ENCODE data around the gene BGN. TPM values are rescaled to one million over a fixed set of nuclear protein-coding genes. Genes with fewer than 3 reads are reported as not detected.

Gene BGN
- total RNA-seq, 3 donors from 2014 or later: 0.13 to 0.30 (median 0.16) TPM

DNA sequence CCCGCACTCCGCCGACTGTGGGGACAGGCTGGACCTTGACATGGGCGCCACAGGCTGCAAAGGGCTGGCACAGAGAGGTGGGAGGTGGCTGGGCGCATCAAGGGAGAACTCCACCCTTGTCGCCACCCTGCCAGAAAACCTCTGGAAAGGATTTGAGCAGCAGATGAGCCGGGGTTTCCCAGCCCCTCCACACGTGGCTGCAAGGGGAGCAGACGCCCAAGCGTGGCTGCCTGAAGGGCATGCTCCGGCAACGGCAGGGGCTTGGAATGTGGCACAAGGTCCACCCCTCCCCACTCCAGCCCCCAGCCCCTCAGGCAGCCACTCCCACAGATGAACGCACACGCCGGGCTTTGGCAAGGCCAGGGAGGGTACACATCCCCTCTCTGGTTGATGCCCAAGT is 4.6 kb downstream of the BGN start:
- H3K27me3 Mint-ChIP-seq (ENCODE audit: low read depth): peaks cover 2% of the 10 kb centered on the region
- peaks cover 2% of the 10 kb centered on the region for H3K4me1 Mint-ChIP-seq (ENCODE audit: low read depth)
- no peak overlapping the region for H3K4me3 Mint-ChIP-seq
- ATAC-seq: no peak
- DNase-seq: no peak
- H3K9me3 Mint-ChIP-seq: no peaks in the 10 kb centered on the region
- no peaks in the 10 kb centered on the region for H3K36me3 Mint-ChIP-seq (ENCODE audit: insufficient read depth)

- Mint-ChIP-seq H3K4me1 (ENCODE audit: low read depth) (peaks cover 2% of the 10 kb centered on the region), H3K4me3 (no peak overlapping the region), H3K36me3 (ENCODE audit: insufficient read depth) (no peaks in the 10 kb centered on the region), H3K27me3 (ENCODE audit: low read depth) (peaks cover 2% of the 10 kb centered on the region), H3K9me3 (no peaks in the 10 kb centered on the region)
- no peak for ATAC-seq
- no peak for DNase-seq
Observed at GRCh38 chrX:153499876-153500275, 5.1 kb downstream of the BGN start.

GRCh38 chrX:153500676-153501280 is 6.0 kb downstream of the BGN start:
- Mint-ChIP-seq H3K27me3 (ENCODE audit: low read depth) (no peaks in the 10 kb centered on the region), H3K4me1 (ENCODE audit: low read depth) (no peaks in the 10 kb centered on the region), H3K36me3 (ENCODE audit: insufficient read depth) (no peaks in the 10 kb centered on the region), H3K9me3 (no peaks in the 10 kb centered on the region), H3K4me3 (no peak overlapping the region)
- ATAC-seq (no peak), DNase-seq (no peak)

DNA sequence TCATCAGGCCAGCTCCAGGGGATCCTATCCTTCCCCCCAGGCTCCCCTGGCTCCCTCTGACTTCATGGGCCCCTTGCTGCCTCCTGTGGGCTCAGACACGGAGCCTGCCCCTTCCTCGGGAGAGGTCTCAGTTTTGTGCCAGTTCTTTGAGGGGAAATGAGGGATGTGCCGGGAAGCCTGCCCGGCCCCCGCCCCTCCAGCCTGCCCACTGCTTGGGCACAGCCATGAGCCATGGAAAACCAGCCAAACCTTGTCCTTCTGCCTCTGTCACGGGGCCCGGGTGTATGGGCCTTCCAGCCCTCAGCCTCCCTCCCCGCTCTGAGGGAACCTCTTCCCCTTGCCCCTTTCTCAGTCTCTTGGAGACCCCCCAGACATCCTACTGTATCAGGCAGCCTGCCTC is 6.8 kb downstream of the BGN start:
- Mint-ChIP-seq H3K27me3 (ENCODE audit: low read depth) (no peaks in the 10 kb centered on the region), H3K4me1 (ENCODE audit: low read depth) (no peaks in the 10 kb centered on the region), H3K4me3 (no peak overlapping the region), H3K9me3 (no peaks in the 10 kb centered on the region), H3K36me3 (ENCODE audit: insufficient read depth) (no peaks in the 10 kb centered on the region)
- ATAC-seq (no peak), DNase-seq (no peak)

DNA sequence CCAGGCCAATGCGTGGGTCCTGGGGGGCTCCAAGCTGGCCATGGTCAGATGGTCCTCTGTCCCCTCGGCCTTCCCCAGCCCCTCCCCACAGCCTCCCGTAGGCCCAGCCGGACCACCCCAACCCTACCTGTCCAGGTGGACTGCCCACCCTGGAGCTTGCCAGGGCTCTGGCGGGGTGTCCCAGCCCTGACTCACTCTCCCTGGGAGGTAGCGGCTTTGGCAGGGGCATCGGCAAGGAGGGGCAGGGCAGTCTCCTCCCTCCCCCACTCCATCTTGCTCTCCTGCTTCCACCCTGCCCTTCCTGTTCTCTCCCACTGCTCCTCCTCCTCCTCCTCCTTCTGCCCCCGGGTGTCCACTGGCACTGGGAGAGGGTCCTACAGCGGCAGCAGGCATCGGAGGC is 7.4 kb downstream of the BGN start:
- no peak for DNase-seq

GRCh38 chrX:153502796-153503195 is 8.0 kb downstream of the BGN start:
- ATAC-seq (no peak), DNase-seq (no peak)
- no peaks in the 10 kb centered on the region for H3K9me3 Mint-ChIP-seq
- H3K4me1 Mint-ChIP-seq (ENCODE audit: low read depth): no peaks in the 10 kb centered on the region
- no peak overlapping the region for H3K4me3 Mint-ChIP-seq
- H3K27me3 Mint-ChIP-seq (ENCODE audit: low read depth): no peaks in the 10 kb centered on the region
- no peaks in the 10 kb centered on the region for H3K36me3 Mint-ChIP-seq (ENCODE audit: insufficient read depth)

More for the DNA sequence above, 7.4 kb downstream of the BGN start:
- Mint-ChIP-seq H3K4me1 (ENCODE audit: low read depth) (no peaks in the 10 kb centered on the region), H3K36me3 (ENCODE audit: insufficient read depth) (no peaks in the 10 kb centered on the region), H3K27me3 (ENCODE audit: low read depth) (no peaks in the 10 kb centered on the region), H3K9me3 (no peaks in the 10 kb centered on the region), H3K4me3 (no peak overlapping the region)
- no peak for ATAC-seq

GRCh38 chrX:153504445-153505016 is 9.8 kb downstream of the BGN start:
- H3K27me3 Mint-ChIP-seq (ENCODE audit: low read depth): no peaks in the 10 kb centered on the region
- DNase-seq (no peak), ATAC-seq (no peak)
- H3K4me1 Mint-ChIP-seq (ENCODE audit: low read depth): no peaks in the 10 kb centered on the region
- no peaks in the 10 kb centered on the region for H3K9me3 Mint-ChIP-seq
- H3K36me3 Mint-ChIP-seq (ENCODE audit: insufficient read depth): no peaks in the 10 kb centered on the region
- H3K4me3 Mint-ChIP-seq: no peak overlapping the region

DNA sequence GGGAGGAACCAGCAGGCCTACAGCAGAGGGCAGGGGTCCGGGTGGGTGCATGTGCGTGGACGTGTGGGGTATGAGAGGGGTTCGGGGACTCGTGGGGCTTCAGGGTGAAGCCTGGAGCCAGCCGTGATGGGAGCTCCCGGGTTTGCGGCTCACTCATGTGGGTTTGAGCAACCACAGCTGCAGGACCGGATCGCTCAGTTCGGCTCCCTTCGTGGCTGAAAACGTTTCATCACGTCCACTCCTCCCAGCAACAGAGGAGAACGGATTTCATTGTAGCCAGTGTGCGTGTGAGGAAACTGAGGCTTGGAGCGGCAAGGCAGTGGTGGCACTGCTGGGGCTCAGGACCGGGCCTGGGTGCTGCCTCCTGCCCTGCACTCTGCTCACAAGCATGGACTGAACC is 10.6 kb downstream of the BGN start:
- H3K36me3 Mint-ChIP-seq (ENCODE audit: insufficient read depth): no peaks in the 10 kb centered on the region
- H3K4me1 Mint-ChIP-seq (ENCODE audit: low read depth): no peaks in the 10 kb centered on the region
- no peak overlapping the region for H3K4me3 Mint-ChIP-seq
- ATAC-seq (no peak), DNase-seq (no peak)
- no peaks in the 10 kb centered on the region for H3K27me3 Mint-ChIP-seq (ENCODE audit: low read depth)
- no peaks in the 10 kb centered on the region for H3K9me3 Mint-ChIP-seq

DNA sequence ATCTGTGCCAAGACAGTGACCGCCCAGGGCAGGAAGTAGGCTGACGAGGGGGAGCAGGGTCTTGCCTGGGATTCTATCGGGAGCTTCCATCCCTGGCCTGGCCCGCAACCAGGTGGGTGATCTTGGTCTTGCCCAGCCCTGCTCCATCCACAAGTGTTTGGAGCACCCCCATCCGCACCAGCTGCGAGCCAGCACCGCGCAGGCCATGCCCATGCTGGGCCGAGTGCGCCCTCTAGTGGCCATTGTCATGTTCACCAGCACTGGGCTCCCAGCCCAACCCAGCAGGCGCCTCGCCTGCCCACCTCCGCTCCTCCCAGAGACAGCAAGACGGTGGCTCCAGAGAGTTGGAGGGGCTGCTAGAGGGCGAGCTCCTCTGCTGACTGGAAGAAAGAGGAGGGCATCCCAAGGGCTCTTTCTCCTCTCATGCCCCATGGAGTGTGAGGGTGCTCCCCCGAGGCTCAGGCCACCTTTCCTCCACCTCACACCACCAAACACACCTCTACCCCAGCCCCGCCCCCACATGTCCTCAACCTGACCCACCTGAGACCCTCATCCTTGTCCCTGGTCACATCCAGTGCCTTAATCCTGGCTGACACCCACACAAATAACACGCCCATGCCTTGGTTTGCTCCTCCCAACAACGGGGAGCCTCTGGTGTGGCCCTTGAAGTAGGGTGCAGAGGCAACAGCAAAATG is 12.9 kb downstream of the BGN start:
- H3K4me3 Mint-ChIP-seq: no peak overlapping the region
- ATAC-seq (peak; percentile 99 to 100), DNase-seq (peak; percentile 86)
- no peaks in the 10 kb centered on the region for H3K27me3 Mint-ChIP-seq (ENCODE audit: low read depth)
- H3K36me3 Mint-ChIP-seq (ENCODE audit: insufficient read depth): no peaks in the 10 kb centered on the region
- H3K9me3 Mint-ChIP-seq: no peaks in the 10 kb centered on the region
- no peaks in the 10 kb centered on the region for H3K4me1 Mint-ChIP-seq (ENCODE audit: low read depth)

GRCh38 chrX:153509592-153509991 is 14.8 kb downstream of the BGN start:
- H3K36me3 Mint-ChIP-seq (ENCODE audit: insufficient read depth): no peaks in the 10 kb centered on the region
- H3K4me1 Mint-ChIP-seq (ENCODE audit: low read depth): no peaks in the 10 kb centered on the region
- DNase-seq (no peak), ATAC-seq (no peak)
- no peaks in the 10 kb centered on the region for H3K27me3 Mint-ChIP-seq (ENCODE audit: low read depth)
- no peak overlapping the region for H3K4me3 Mint-ChIP-seq
- no peaks in the 10 kb centered on the region for H3K9me3 Mint-ChIP-seq

- Mint-ChIP-seq H3K36me3 (ENCODE audit: insufficient read depth) (no peaks in the 10 kb centered on the region), H3K4me1 (ENCODE audit: low read depth) (no peaks in the 10 kb centered on the region), H3K4me3 (no peak overlapping the region), H3K9me3 (no peaks in the 10 kb centered on the region), H3K27me3 (ENCODE audit: low read depth) (no peaks in the 10 kb centered on the region)
- no peak for DNase-seq
- no peak for ATAC-seq
Observed at GRCh38 chrX:153510383-153510782, 15.6 kb downstream of the BGN start.

- H3K9me3 Mint-ChIP-seq: no peaks in the 10 kb centered on the region
- peaks cover 7% of the 10 kb centered on the region for H3K27me3 Mint-ChIP-seq (ENCODE audit: low read depth)
- H3K4me3 Mint-ChIP-seq: no peak overlapping the region
- no peaks in the 10 kb centered on the region for H3K36me3 Mint-ChIP-seq (ENCODE audit: insufficient read depth)
- H3K4me1 Mint-ChIP-seq (ENCODE audit: low read depth): peaks cover 5% of the 10 kb centered on the region
- ATAC-seq: no peak
- DNase-seq: no peak
Observed at GRCh38 chrX:153511784-153512500, 17.2 kb downstream of the BGN start.

- Mint-ChIP-seq H3K4me3 (no peak overlapping the region), H3K27me3 (ENCODE audit: low read depth) (peaks cover 9% of the 10 kb centered on the region), H3K4me1 (ENCODE audit: low read depth) (peaks cover 5% of the 10 kb centered on the region), H3K36me3 (ENCODE audit: insufficient read depth) (no peaks in the 10 kb centered on the region), H3K9me3 (no peaks in the 10 kb centered on the region)
- ATAC-seq: no peak
- DNase-seq: no peak
Observed at GRCh38 chrX:153512501-153512893, 17.7 kb downstream of the BGN start.

DNA sequence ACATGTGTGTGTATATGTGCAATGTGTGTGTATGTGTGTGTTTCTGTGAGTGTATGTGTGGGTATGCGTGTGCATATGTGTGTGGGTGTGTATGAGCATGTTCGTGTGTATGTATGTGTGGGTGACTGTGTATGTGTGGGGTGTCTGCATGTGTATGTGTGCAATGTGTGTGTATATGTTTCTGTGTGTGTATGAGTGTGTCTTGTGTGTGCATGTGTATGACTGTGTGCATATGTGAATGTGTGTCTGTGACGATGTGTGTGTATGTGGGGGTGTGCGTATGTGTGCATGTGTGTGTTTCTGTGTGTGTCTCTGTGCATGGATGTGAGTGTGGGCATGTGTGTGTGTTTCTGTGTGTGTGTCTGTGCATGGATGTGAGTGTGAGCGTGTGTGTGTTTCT is 18.5 kb downstream of the BGN start:
- no peaks in the 10 kb centered on the region for H3K36me3 Mint-ChIP-seq (ENCODE audit: insufficient read depth)
- H3K4me1 Mint-ChIP-seq (ENCODE audit: low read depth): peaks cover 5% of the 10 kb centered on the region
- no peak for DNase-seq
- H3K27me3 Mint-ChIP-seq (ENCODE audit: low read depth): peaks cover 11% of the 10 kb centered on the region
- ATAC-seq: no peak
- H3K4me3 Mint-ChIP-seq: no peak overlapping the region
- H3K9me3 Mint-ChIP-seq: no peaks in the 10 kb centered on the region

GRCh38 chrX:153514259-153514658 is 19.5 kb downstream of the BGN start:
- H3K36me3 Mint-ChIP-seq (ENCODE audit: insufficient read depth): no peaks in the 10 kb centered on the region
- peaks cover 7% of the 10 kb centered on the region for H3K4me1 Mint-ChIP-seq (ENCODE audit: low read depth)
- H3K4me3 Mint-ChIP-seq: no peak overlapping the region
- no peak for ATAC-seq
- no peaks in the 10 kb centered on the region for H3K9me3 Mint-ChIP-seq
- peaks cover 18% of the 10 kb centered on the region for H3K27me3 Mint-ChIP-seq (ENCODE audit: low read depth)
- no peak for DNase-seq

Measured in activated T-cell treated with anti-CD3 and anti-CD28 coated beads, Interleukin-2, amount 50 U/mL, for 4 hours (primary cell).